GM21717 (cell line): ENCODE data around the gene UGT1A10.

Experiments used
- ATAC-seq: cut with Tn5 transposase; IDR thresholded peaks from one replicate; pipeline ENCODE4 v1.9.1; 2021; ENCODE audit warnings: mild to moderate bottlenecking, moderate library complexity; ENCODE audit not compliant: unreplicated experiment

UGT1A10 gene

DNA sequence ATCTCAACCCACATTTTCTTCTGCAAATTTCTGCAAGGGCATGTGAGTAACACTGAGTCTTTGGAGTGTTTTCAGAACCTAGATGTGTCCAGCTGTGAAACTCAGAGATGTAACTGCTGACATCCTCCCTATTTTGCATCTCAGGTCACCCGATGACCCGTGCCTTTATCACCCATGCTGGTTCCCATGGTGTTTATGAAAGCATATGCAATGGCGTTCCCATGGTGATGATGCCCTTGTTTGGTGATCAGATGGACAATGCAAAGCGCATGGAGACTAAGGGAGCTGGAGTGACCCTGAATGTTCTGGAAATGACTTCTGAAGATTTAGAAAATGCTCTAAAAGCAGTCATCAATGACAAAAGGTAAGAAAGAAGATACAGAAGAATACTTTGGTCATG lies 131.8 kb downstream of the UGT1A10 start:
- ATAC-seq, result no peak

DNA sequence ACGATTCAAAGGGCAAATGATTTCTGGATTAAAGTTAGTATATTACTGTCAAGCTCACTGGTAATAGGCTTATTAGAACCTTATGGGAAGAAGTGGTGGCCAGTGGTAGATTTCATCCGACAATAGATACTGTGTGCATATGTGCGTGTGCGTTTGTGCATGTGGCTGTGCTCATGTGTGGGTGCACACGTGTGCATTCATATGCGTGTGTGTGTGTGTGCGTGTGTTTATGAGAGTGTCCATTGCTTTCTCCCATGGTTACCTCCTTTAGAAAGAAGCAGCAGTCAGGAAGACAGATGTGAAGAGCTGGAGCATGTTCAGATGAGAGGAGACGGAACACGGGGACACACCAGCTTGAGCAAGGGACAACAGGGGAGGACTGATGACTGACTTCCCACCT lies 133.0 kb downstream of the UGT1A10 start:
- ATAC-seq, result no peak

DNA sequence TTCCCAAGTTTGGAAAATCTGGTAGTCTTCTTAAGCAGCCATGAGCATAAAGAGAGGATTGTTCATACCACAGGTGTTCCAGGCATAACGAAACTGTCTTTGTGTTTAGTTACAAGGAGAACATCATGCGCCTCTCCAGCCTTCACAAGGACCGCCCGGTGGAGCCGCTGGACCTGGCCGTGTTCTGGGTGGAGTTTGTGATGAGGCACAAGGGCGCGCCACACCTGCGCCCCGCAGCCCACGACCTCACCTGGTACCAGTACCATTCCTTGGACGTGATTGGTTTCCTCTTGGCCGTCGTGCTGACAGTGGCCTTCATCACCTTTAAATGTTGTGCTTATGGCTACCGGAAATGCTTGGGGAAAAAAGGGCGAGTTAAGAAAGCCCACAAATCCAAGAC lies 135.9 kb downstream of the UGT1A10 start:
- no peak for ATAC-seq

DNA sequence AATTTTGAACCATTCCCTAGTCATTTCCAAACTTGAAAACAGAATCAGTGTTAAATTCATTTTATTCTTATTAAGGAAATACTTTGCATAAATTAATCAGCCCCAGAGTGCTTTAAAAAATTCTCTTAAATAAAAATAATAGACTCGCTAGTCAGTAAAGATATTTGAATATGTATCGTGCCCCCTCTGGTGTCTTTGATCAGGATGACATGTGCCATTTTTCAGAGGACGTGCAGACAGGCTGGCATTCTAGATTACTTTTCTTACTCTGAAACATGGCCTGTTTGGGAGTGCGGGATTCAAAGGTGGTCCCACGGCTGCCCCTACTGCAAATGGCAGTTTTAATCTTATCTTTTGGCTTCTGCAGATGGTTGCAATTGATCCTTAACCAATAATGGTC lies 136.3 kb downstream of the UGT1A10 start:
- ATAC-seq, result no peak

DNA sequence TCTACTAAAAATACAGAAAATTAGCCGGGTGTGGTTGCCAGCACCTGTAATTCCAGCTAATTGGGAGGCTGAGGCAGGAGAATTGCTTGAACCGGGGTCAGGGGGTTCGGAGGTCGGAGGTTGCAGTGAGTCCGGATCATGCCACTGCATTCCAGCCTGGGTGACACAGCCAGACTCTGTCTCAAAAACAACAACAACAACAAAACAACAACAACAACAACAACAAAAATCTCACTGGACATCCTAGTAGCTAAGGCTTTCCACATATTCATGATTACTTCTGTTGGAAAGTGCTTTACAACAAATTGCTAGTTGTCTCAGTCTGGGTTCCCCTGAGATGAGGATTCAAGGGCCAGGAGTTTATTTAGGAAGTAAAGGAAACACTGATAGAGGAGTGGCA lies 137.6 kb downstream of the UGT1A10 start:
- no peak for ATAC-seq

DNA sequence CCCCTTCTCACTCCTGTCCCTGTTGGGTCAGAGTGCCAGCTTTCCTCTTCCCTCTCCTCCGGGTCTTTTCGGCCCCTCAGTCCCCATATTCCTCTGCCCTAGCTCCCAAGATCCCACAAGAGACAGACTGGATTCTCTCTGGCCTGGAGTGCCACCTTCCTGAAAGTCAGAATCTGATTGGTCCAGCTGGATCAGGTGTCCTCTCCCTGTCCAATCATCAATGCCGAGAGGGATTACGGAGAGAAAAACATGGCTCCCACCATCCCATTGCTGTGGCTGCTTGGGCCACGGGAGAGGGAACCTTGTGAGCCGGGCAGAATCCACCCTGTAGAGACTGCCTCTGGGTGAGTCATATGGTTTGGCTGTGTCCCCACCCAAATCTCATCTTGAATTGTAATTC lies 139.2 kb downstream of the UGT1A10 start:
- ATAC-seq, result no peak

DNA sequence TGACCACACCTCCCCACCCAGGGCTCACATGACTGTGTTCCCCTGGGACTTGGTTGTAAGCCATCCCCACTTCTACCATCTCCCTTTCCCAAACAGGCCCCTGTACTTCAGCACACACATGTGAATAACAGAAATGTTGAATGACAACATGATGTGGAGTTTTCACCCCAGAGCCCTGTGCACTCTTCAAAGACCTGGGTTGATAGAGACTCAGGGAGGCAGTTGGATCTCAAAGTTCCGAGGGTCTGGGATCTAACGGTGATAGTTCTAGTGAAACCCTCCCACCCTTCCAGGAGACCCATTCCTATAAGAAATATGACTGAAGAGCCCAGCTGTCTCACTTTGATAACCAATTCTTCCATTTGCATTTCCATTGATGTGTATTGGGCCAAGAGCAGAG lies 141.8 kb downstream of the UGT1A10 start, which contains the start of gene MROH2A:
Gene MROH2A (plus strand): TSS at position 301 of the 400 bp plus-strand sequence. CDS start 1,029 bp downstream, outside the sequence.
- ATAC-seq, result no peak

DNA sequence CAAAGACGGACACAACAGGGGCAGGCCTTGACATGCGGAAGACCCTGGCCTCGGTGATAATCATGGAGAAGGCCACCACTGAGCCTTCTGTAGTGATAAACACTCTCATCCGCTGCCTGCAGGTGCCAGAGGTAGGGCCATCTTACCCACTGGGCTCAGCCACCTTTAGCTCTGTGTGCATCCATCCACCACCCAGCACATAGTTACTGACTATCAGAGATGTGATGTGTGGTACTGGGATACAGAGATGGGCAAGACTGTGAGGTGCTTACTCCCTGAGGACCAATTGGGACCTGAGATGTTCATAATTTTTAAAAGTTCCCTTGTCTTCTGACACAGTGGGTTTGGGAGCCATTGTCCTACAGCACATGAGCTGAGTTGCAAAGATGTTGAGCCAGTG lies 143.5 kb downstream of the UGT1A10 start:
- no peak for ATAC-seq

DNA sequence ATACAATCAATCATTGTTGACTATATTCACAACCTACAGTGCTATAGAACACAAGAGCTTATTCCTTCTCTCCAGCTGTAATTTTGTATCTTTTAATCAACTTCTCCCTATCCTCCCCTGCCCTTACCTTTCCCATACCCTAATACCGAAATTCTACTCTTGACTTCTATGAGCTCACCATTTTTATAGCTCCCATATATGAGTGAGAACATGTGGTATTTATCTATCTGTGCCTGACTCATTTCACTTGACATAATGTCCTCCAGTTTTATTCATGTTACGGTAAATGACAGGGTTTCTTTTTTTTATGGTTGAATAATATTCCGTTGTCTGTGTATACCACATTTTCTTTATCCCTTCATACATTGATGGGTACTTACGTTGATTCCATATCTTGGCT lies 144.5 kb downstream of the UGT1A10 start:
- ATAC-seq, result no peak

DNA sequence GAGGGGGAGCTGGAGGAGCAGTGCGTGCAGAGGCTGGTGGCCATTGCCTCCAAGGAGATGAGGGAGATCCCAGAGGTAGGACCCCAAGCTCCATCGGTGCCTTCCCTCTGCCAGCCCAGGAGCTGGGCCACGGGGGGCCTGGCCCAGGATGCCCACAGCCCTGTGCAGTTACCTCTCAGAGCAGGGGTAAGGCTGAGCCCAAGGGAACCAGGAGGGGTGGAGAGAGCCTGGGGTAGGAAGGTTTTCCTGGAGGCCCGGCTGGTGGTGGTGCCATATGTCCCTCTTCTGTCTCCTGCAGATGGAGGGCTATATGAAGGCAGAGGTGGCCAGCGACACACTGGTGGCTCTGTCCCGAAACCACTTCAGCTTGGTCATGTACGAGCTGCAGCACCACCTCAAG lies 153.3 kb downstream of the UGT1A10 start:
- ATAC-seq, result no peak

DNA sequence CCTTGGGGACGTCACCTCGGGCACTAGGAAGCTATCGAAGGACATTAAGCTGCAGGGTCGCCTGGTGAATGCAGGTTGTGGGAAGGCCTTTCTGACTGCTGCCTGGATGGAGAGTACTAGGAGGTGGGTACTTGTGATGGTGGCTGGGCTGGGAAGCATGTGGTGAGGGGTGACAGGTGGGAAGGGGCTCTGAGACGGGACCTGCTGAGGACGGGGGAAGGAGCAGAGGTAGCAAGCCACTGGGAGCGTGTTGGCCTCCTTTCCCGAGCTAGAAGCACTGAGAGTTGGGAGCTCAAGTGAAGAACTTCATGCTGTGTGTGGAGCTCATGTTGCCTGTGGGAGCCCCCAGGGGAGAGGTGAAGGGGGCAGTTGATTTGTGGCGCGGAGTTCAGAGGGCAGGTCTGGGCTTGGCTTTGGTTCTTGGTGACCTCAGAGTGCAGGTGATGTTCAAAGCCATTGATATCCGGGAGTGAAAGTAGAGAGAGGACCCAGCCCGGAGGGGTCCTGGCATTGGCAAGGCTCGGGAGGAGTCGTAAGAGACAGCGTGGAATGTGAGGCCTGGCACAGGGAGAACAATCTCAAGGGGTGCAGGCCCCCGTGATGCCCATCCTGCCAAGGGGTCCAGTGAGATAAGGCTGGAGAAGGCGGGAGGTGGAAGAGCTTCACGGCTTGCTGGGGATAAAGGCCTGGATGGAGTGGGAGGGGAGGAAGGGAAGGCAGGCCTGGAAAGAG lies 155.1 kb downstream of the UGT1A10 start:
- no peak for ATAC-seq

DNA sequence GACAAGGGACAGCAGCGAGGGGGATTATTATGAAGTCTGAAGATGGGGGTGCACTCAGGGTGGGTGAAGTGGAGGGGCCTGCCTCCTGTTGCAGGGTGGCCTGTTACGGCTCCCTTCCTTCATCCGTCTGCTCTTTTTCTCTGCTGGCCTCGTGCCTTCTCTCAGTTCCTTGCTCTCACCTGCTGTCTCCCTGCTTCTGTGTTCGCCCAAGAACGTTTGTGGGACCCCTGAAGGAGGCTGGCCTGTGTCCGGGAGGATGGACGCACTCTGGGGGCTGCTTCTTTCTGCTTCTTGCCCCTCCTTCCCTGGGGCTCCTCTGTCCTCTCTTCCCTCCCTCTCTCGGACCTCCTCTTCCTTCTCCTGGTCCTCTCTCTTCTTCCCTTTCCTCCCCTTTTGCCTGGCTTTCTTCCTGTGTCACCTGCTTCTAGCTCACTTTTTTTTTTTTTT lies 155.7 kb downstream of the UGT1A10 start:
- no peak for ATAC-seq

DNA sequence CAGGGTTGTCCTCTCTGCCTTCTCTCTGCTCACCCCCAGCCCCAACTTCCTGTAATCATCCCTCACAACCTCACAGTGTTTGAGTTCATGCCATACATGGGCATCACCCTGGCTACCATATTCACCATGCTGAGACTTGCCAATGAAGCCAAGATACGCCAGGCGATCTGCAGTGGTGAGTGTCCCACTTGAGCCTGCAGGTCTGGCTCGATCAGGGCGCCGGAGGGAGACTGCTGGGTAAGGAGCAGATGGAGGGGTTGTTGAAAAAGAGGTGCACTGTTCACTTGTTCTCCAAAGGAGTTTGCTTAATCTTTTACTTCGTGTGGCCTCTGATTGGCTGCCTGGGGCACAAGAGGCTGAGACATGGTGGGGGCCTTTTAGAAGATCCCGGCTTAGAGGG lies 156.5 kb downstream of the UGT1A10 start:
- no peak for ATAC-seq

DNA sequence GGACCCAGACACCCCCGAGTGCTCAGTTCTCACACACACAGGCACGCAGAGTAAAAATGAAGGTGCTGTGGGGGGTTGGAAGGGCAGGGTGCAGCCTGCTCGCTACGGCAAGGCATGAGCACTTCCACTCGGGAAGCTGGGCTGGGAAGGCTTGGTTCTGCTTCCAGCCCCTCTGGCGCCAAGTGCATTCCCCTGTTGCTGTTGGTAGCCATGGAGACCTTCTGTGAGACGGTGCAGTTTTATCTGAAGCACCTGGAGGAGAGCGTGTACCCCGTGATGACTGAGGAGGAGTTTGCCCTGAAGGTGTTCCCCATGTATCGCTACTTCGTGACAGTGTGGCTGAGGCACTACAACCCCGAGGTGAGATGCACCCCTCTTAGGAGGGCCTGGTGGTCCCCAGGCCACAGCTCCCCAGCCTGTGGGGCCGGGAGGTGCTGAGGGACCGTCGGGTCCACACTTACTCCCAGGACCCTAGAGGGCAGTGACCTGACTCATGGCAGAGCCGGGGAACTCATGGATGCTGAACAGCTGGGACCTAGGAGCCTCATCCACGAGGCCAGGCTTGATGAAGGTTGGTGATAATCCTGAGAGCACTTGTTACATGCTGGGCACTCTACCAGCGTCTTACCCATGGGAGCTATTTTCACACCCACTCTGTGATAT lies 157.3 kb downstream of the UGT1A10 start:
- ATAC-seq, result no peak

DNA sequence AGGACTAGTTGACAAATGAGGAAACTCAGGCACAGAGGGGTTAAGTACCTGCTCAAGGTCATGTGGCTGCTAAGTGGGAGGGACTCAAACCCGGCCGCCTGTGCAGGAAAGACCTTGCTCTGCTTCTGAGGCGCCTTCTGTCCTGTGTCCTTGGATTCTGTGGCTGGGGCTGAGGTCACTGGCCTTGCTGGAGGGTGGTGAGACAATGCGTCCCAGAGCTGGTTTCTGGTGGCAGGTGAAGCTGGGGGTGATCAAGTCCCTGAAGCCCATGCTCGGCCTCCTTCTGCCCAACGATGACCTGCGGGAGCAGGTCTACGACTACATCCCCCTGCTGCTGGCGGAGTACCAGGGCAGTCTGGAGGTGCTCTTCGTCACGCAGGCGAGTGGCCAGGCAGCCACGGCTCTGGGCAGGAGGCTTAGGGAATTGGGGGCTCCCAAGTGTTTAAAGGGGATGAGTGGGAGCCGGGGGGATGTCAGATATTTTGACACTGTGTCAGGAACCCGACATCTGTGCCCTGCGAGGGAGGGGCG lies 157.9 kb downstream of the UGT1A10 start:
- no peak for ATAC-seq

DNA sequence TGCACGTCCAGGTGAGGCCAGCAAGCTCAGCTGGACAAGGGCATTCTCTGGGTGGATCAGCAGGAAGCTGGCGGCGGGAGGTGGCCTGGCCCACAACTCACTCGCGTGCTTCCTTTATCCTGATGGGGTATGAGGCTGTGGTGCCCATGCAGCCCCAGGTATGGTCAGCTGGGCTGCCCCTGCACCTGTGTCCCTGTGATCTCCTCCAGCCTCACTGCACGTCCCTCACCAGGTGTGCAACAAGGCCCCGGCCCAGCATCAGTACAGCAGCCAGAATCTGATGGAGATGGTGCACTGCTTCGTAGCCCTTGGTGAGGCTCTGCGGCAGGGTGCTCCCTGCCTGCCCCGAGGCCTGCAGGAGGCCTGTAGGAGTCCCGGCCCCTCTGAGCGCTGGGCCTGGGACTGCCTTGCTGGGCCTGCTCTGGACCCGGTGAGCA lies 159.5 kb downstream of the UGT1A10 start:
- no peak for ATAC-seq

DNA sequence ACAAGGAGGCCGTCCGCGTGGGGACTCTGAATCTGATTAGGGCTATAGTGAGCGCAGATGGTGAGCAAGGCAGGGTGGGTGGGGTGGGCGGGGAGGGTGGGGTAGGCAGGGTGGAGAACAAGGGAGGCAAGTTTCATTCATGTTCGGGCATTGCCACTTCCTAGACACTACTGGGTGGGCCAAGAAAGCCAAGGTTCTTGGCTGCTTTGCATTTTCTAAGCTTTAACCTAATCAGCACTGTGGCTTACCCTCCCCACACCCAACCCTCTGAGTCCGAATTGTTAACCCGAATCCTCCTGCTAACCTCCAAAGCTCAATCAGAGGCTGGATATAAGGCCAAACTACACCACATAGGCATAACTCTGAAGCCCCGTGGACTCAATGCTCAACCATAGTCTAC lies 160.0 kb downstream of the UGT1A10 start:
- ATAC-seq, result no peak

DNA sequence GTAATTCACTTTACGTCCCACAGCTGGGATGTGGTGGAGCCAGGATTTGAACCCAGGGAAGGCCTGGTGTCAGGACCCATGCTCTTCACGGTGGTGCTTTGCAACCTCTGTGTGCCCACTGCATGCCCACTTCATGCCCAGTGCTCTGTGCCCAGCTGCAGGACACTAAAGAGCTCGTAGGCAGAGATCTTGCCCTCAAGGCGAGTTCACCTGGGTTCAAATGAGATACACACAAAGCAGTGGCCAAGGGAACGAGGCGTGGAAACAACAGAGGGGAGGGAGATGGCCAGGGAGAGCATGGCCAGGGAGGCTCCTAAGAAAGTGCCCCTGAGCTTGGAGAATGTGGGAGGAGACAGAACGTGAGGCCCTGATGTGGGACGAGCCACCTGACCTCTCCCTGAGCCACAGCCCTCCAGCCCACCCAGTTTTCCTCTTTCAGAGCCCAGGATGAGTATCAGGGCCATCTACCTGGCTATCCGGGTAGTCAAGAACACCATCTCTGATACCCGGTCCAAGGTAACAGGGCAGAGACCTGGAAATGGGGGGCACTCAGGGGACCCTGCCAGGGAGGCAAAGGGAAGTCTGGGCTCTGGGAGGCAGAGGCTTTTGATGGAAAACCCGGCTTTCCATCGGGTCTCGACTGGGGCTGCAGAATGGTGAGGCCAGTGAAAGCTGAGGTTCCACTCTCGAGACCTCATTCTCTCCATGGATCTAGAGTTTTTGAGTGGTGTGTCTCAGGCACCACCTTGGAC lies 162.3 kb downstream of the UGT1A10 start:
- no peak for ATAC-seq

DNA sequence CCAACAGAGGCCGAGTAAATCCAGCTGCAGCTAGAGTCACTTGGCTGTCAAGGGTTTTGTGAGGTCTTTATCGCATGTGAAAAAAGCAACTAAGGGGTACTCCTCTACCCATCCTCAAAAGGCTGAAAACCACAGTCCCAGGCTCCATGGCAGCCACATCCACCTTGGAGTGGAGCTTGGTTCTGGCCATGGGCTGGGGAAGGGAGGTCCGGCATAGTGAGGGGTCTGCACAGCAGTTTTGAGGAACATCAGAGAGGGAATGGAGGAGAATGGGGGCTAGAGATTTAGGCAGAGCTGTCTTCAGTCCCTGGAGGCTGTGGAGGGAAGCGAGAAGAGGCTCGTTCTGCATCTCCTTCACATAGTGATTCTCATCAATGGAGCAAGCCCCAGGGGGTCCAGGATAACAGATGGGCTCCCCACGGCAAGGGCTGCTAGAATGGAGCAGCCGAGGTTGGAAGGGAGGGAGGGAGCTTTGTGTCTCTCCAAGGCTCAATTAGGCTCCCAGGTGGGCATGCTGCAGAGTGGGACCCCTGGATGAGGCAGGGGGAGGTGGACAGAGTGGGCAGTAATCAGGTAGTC lies 162.9 kb downstream of the UGT1A10 start:
- ATAC-seq, result no peak

DNA sequence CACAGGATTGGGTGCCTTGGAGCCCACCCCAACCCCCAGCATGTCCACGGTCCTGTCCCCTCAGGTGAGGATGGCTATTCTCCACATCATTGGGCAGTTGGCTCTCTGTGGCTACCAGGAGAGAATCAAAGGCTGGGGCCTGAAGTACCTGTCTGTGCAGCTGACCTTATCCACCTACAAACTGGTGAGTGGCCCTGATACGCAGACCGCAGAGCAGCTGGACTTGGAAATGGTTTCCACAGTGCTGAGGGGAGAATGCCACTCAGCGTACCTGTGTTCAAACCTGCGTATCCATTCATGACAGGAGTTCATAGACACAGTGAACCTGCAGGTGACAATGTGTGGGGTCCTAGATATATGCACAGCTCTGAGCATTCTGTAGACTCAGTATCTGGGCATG lies 163.5 kb downstream of the UGT1A10 start:
- no peak for ATAC-seq

DNA sequence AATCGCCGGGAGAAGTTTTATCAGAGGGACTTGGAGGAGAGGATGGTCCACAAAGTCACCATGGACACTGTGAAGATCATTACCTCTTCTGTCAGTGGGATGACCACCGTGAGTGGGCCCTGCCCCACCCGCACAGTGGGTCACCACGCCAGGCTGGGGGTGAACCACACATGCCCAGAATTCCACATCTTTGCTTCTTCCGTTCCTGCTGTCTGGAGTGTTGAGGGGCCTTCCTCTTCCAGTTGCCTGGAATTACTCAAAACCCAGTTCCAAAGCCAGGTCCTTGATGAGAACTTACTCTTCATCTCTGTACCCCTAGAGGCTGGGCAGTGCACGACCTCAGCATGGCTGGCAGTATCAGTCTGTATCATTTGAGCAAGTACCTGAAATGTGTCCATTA lies 164.0 kb downstream of the UGT1A10 start:
- ATAC-seq, result no peak
